GM18520 (cell line): ENCODE results near the gene FMN1.

ENCODE experiments used
- ATAC-seq: cut with Tn5 transposase; IDR thresholded peaks from one replicate; pipeline ENCODE4 v1.9.1; 2021; ENCODE audit not compliant: unreplicated experiment

The FMN1 gene

GRCh38 chr15:33155691-33156420, 38.7 kb downstream of the FMN1 start:
- no peak for ATAC-seq

- no peak for ATAC-seq
Measured at GRCh38 chr15:33154351-33155166, 40.0 kb downstream of the FMN1 start.

GRCh38 chr15:33153548-33153947, 41.0 kb downstream of the FMN1 start:
- no peak for ATAC-seq

GRCh38 chr15:33152502-33153109, 41.9 kb downstream of the FMN1 start:
- no peak for ATAC-seq

- ATAC-seq = no peak
Measured at GRCh38 chr15:33150971-33151370, 43.5 kb downstream of the FMN1 start.

- no peak for ATAC-seq
Measured at GRCh38 chr15:33150431-33150941, 44.0 kb downstream of the FMN1 start.

- no peak for ATAC-seq
Measured at GRCh38 chr15:33149919-33150318, 44.6 kb downstream of the FMN1 start.

GRCh38 chr15:33148129-33148751, 46.3 kb downstream of the FMN1 start:
- no peak for ATAC-seq

- ATAC-seq = no peak
Measured at GRCh38 chr15:33146051-33146450, 48.5 kb downstream of the FMN1 start.

GRCh38 chr15:33145447-33145846, 49.1 kb downstream of the FMN1 start:
- ATAC-seq = no peak

GRCh38 chr15:33142708-33143107, 51.8 kb downstream of the FMN1 start:
- no peak for ATAC-seq

GRCh38 chr15:33138000-33138399, 56.5 kb downstream of the FMN1 start:
- no peak for ATAC-seq

GRCh38 chr15:33137101-33137500, 57.4 kb downstream of the FMN1 start:
- no peak for ATAC-seq

- ATAC-seq = no peak
Measured at GRCh38 chr15:33136353-33136752, 58.2 kb downstream of the FMN1 start.

GRCh38 chr15:33135355-33135781, 59.1 kb downstream of the FMN1 start:
- no peak for ATAC-seq

GRCh38 chr15:33132722-33133345, 61.7 kb downstream of the FMN1 start:
- ATAC-seq = no peak

- no peak for ATAC-seq
Measured at GRCh38 chr15:33132233-33132580, 62.3 kb downstream of the FMN1 start.

GRCh38 chr15:33131552-33132232, 62.8 kb downstream of the FMN1 start:
- ATAC-seq = no peak

GRCh38 chr15:33126559-33127290, 67.8 kb downstream of the FMN1 start:
- no peak for ATAC-seq
